DOHH2 (cell line): ENCODE measurements around the gene MYH8.

Experiments used
- CTCF ChIP-seq: fragments of 200-600 bp; sonication (generic); IDR thresholded peaks from one replicate; pipeline ENCODE4 v1.5.1; 2014; ENCODE audit warnings: antibody characterized with exemption, mild to moderate bottlenecking, low read depth, low read length; ENCODE audit not compliant: poor library complexity, severe bottlenecking
- EZH2phosphoT487 ChIP-seq: fragments of 200-600 bp; sonication (generic); IDR thresholded peaks from 2 replicates; pipeline ENCODE4 v1.6.1; 2017; ENCODE audit warnings: borderline replicate concordance, mild to moderate bottlenecking, antibody characterized with exemption, low read length, moderate library complexity, mixed read lengths

DNA sequence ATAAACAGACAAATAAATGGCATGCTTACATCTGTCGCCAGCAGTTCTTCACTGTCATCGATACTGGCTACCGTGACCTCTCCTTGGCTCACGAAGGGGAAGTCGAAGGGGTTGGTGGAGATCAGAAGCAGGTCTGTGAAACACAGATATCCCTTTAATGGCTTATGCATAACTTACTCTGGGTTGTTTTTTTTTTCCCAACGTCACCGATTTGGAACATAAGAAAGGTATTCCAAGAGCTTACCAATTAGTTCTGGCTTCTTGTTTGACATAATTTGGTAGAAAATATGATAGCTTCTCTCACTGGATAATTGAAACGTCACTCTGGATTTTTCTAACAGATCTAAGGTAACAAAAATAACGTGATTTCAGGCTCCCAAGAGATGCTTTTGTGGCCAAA is 67.1 kb downstream of the MYH8 start:
- TF ChIP-seq CTCF (no peak), EZH2phosphoT487 (no peak)
